Karpas-422 (cell line): Measurements from ENCODE around the gene ABCF1. TPM values are rescaled to one million over a fixed set of nuclear protein-coding genes. Genes with fewer than 3 reads are reported as not detected.

Experiments
- DNase-seq: peaks from one replicate; pipeline ENCODE4 v3.0.0-alpha.2; 2015
- H2AFZ ChIP-seq: fragments of 200-600 bp; sonication (generic); 2 replicates; pipeline ENCODE4 v1.6.1; 2014; ENCODE audit warnings: antibody characterized with exemption, low read length, mixed read lengths
- H3K27ac ChIP-seq: fragments of 200-600 bp; sonication (generic); 2 replicates; pipeline ENCODE4 v1.5.1; 2014; ENCODE audit warnings: mild to moderate bottlenecking, low read length, moderate library complexity
- H3K27me3 ChIP-seq: fragments of 200-600 bp; sonication (generic); 2 replicates; pipeline ENCODE4 v1.6.1; 2014; ENCODE audit warnings: low read length, mixed read lengths
- H3K36me3 ChIP-seq: fragments of 200-600 bp; sonication (generic); 2 replicates; pipeline ENCODE4 v1.6.1; 2014; ENCODE audit warnings: low read length, mixed read lengths; ENCODE audit not compliant: insufficient read depth
- H3K4me1 ChIP-seq: fragments of 200-600 bp; sonication (generic); 2 replicates; pipeline ENCODE4 v1.6.1; 2014; ENCODE audit warnings: mild to moderate bottlenecking, low read length, mixed read lengths
- H3K4me2 ChIP-seq: fragments of 200-600 bp; sonication (generic); 2 replicates; pipeline ENCODE4 v1.6.1; 2014; ENCODE audit warnings: low read length, low read depth, mild to moderate bottlenecking; ENCODE audit not compliant: poor library complexity, severe bottlenecking
- H3K4me3 ChIP-seq: fragments of 200-600 bp; sonication (generic); 2 replicates; pipeline ENCODE4 v1.5.1; 2014; ENCODE audit warnings: mild to moderate bottlenecking, antibody characterized with exemption, low read length, mixed read lengths
- H3K79me2 ChIP-seq: fragments of 200-600 bp; sonication (generic); 2 replicates; pipeline ENCODE4 v1.6.1; 2014; ENCODE audit warnings: mild to moderate bottlenecking, low read length, mixed read lengths
- H3K9ac ChIP-seq: fragments of 200-600 bp; sonication (generic); 2 replicates; pipeline ENCODE4 v1.6.0; 2014; ENCODE audit warnings: low read length
- H3K9me2 ChIP-seq: fragments of 200-600 bp; sonication (generic), shearing (Covaris generic); replicated peaks from 2 replicates; pipeline ENCODE4 v1.6.0; 2014; ENCODE audit warnings: mild to moderate bottlenecking, low read length, moderate library complexity; ENCODE audit not compliant: insufficient read depth
- H3K9me3 ChIP-seq: fragments of 300-700, 200-600 bp; sonication (generic); 2 replicates; pipeline ENCODE4 v1.6.1; 2014; ENCODE audit warnings: low read length, mixed read lengths
- H4K20me1 ChIP-seq: fragments of 200-600 bp; sonication (generic); 2 replicates; pipeline ENCODE4 v1.6.1; 2014; ENCODE audit warnings: mild to moderate bottlenecking, antibody characterized with exemption, low read length, low read depth; ENCODE audit not compliant: insufficient read depth
- total RNA-seq: library from RNA; depleted of rRNA; stranded (reverse); fragments of >200 nt; shearing (Covaris generic); gene quantifications from 2 replicates; pipeline ENCODE4 v1.2.3, GENCODE V29; 2014; ENCODE audit warnings: low replicate concordance

The ABCF1 gene
- total RNA-seq, 1 experiment from 2014 or later, result 14.4 TPM

GRCh38 chr6:30612213-30612612 lies 41.0 kb downstream of the ABCF1 start:
- peak; percentile 69 for DNase-seq
- H3K27me3 ChIP-seq, result no peaks in the 10 kb centered on the region
- H3K4me3 ChIP-seq, result no peak overlapping the region
- H3K4me2 ChIP-seq, result peak overlapping the region; percentile 100
- H3K9me2 ChIP-seq, result no peaks in the 10 kb centered on the region
- H3K27ac ChIP-seq, result peak overlapping the region; percentile 94
- no peak overlapping the region for H3K9ac ChIP-seq
- peaks cover 51% of the 10 kb centered on the region for H3K36me3 ChIP-seq
- peaks cover 36% of the 10 kb centered on the region for H3K79me2 ChIP-seq
- no peaks in the 10 kb centered on the region for H3K9me3 ChIP-seq
- H2AFZ ChIP-seq, result no peak overlapping the region
- peaks cover 47% of the 10 kb centered on the region for H3K4me1 ChIP-seq
- peaks cover 8% of the 10 kb centered on the region for H4K20me1 ChIP-seq

GRCh38 chr6:30612687-30613248 lies 41.5 kb downstream of the ABCF1 start:
- H4K20me1 ChIP-seq, result peaks cover 4% of the 10 kb centered on the region; the same call in 1 of the 2 replicates
- peaks cover 46% of the 10 kb centered on the region for H3K36me3 ChIP-seq
- no peaks in the 10 kb centered on the region for H3K9me2 ChIP-seq
- 0 out of 2 replicates have a peak overlapping the region, but pooled peaks have one; percentile 23 for H3K9ac ChIP-seq
- no peak overlapping the region for H2AFZ ChIP-seq
- H3K4me2 ChIP-seq, result peak overlapping the region; percentile 100
- H3K79me2 ChIP-seq, result peaks cover 36% of the 10 kb centered on the region
- peak overlapping the region; percentile 94 for H3K27ac ChIP-seq
- no peaks in the 10 kb centered on the region for H3K27me3 ChIP-seq
- no peak overlapping the region for H3K4me3 ChIP-seq
- DNase-seq, result peak; percentile 61
- peaks cover 47% of the 10 kb centered on the region for H3K4me1 ChIP-seq
- H3K9me3 ChIP-seq, result no peaks in the 10 kb centered on the region

GRCh38 chr6:30613251-30614043 lies 42.2 kb downstream of the ABCF1 start:
- Histone ChIP-seq H2AFZ (no peak overlapping the region), H3K4me2 (peak overlapping the region; percentile 100), H3K36me3 (peaks cover 45% of the 10 kb centered on the region), H3K9me3 (no peaks in the 10 kb centered on the region), H3K27me3 (no peaks in the 10 kb centered on the region), H3K4me3 (no peak overlapping the region), H3K4me1 (peaks cover 49% of the 10 kb centered on the region), H3K79me2 (peaks cover 43% of the 10 kb centered on the region), H3K9ac (peak overlapping the region; percentile 23; the same call in 1 of the 2 replicates), H4K20me1 (peaks cover 4% of the 10 kb centered on the region; the same call in 1 of the 2 replicates), H3K9me2 (no peaks in the 10 kb centered on the region), H3K27ac (peak overlapping the region; percentile 94)
- DNase-seq, result peak; percentile 65

GRCh38 chr6:30614044-30614842 lies 43.0 kb downstream of the ABCF1 start:
- H3K9me3 ChIP-seq, result no peaks in the 10 kb centered on the region
- H4K20me1 ChIP-seq, result peaks cover 4% of the 10 kb centered on the region; the same call in 1 of the 2 replicates
- H3K27me3 ChIP-seq, result no peaks in the 10 kb centered on the region
- H2AFZ ChIP-seq, result no peak overlapping the region
- H3K9me2 ChIP-seq, result no peaks in the 10 kb centered on the region
- H3K4me2 ChIP-seq, result peak overlapping the region; percentile 100
- peaks cover 51% of the 10 kb centered on the region for H3K79me2 ChIP-seq
- peak overlapping the region; percentile 61 for H3K9ac ChIP-seq
- peak; percentile 55 for DNase-seq
- peaks cover 37% of the 10 kb centered on the region for H3K36me3 ChIP-seq
- peak overlapping the region; percentile 94 for H3K27ac ChIP-seq
- H3K4me3 ChIP-seq, result peak overlapping the region; percentile 54
- H3K4me1 ChIP-seq, result peaks cover 57% of the 10 kb centered on the region

- Histone ChIP-seq H3K9me2 (no peaks in the 10 kb centered on the region), H3K9ac (peak overlapping the region; percentile 99), H3K4me1 (peaks cover 60% of the 10 kb centered on the region), H2AFZ (no peak overlapping the region), H4K20me1 (peaks cover 4% of the 10 kb centered on the region; the same call in 1 of the 2 replicates), H3K27ac (peak overlapping the region; percentile 94), H3K27me3 (no peaks in the 10 kb centered on the region), H3K4me2 (peak overlapping the region; percentile 100), H3K9me3 (no peaks in the 10 kb centered on the region), H3K36me3 (peaks cover 37% of the 10 kb centered on the region), H3K4me3 (peak overlapping the region; percentile 96), H3K79me2 (peaks cover 57% of the 10 kb centered on the region)
- peak; percentile 97 for DNase-seq
Observed at GRCh38 chr6:30614843-30615218, 43.6 kb downstream of the ABCF1 start.

- H3K9me2 ChIP-seq, result no peaks in the 10 kb centered on the region
- H2AFZ ChIP-seq, result no peak overlapping the region
- H3K79me2 ChIP-seq, result peaks cover 57% of the 10 kb centered on the region
- H3K36me3 ChIP-seq, result peaks cover 33% of the 10 kb centered on the region
- no peaks in the 10 kb centered on the region for H3K27me3 ChIP-seq
- peaks cover 4% of the 10 kb centered on the region; the same call in 1 of the 2 replicates for H4K20me1 ChIP-seq
- H3K4me2 ChIP-seq, result peak overlapping the region; percentile 100
- peak overlapping the region; percentile 96 for H3K4me3 ChIP-seq
- no peaks in the 10 kb centered on the region for H3K9me3 ChIP-seq
- H3K27ac ChIP-seq, result peak overlapping the region; percentile 94
- peaks cover 60% of the 10 kb centered on the region for H3K4me1 ChIP-seq
- H3K9ac ChIP-seq, result peak overlapping the region; percentile 99
- DNase-seq, result peak; percentile 87
Observed at GRCh38 chr6:30615219-30615957, 44.1 kb downstream of the ABCF1 start.

- Histone ChIP-seq H3K4me1 (peaks cover 60% of the 10 kb centered on the region), H3K4me3 (peak overlapping the region; percentile 96), H3K4me2 (peak overlapping the region; percentile 100), H3K36me3 (peaks cover 31% of the 10 kb centered on the region), H3K9me3 (no peaks in the 10 kb centered on the region), H3K27me3 (no peaks in the 10 kb centered on the region), H3K27ac (peak overlapping the region; percentile 94), H2AFZ (no peak overlapping the region), H3K9me2 (no peaks in the 10 kb centered on the region), H3K9ac (peak overlapping the region; percentile 99), H4K20me1 (peaks cover 4% of the 10 kb centered on the region; the same call in 1 of the 2 replicates), H3K79me2 (peaks cover 57% of the 10 kb centered on the region)
- peak; percentile 78 for DNase-seq
Observed at GRCh38 chr6:30615958-30616810, 44.9 kb downstream of the ABCF1 start.
